ENCODE measurements around the gene SPATS2L.

The SPATS2L gene

DNA sequence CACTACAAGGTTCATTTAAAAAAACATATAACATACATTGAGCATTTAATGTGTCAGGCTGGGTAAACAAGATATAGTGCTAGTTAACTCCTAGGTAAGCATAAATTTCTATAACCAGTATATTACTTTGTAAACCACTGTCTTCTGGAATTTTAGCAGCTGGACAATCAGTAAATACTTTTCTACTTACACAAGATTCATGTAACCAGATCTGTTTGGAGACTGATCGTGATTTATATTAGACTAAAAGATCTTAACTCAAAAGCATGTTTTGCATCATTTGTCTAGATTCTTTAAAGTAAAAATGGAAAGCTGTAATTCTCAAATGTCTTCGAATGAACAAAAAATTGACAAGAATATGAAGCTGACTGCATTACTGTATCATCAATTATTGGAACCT, 218.6 kb downstream of the SPATS2L start:
- DNase-seq: no peak

- no peak for DNase-seq
These were observed 219.0 kb downstream of the SPATS2L start for GRCh38 chr2:200525551-200525881.

- peak; percentile 95 for DNase-seq
These were observed 219.6 kb downstream of the SPATS2L start, which contains the start of gene SGO2 for GRCh38 chr2:200525882-200526651. TSS of gene SGO2 (plus strand) at chr2:200526207. CDS start at chr2:200532976, 6,769 bp downstream.

DNA sequence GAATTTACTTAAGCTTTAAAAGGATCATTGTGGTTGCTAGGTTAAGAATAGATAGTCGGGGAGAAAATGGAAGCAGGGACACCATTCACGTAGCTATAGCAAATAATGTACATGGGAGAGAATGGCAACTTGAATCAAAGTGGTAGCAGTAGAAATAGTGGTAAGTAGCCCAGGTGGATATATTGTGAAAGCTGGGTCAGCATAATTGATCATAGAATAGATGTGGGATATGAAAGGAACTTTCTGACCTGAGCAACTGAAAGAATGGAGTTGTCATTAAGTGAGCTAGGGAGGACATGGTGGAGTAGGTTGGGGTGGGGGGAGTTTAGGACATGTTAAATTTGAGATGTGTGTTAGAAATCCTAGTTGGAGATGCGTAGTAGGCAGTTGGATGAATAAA, 221.7 kb downstream of the SPATS2L start:
- DNase-seq: no peak
